ENCODE measurements around the gene GYS1. TPM values are rescaled to one million over a fixed set of nuclear protein-coding genes. Genes with fewer than 3 reads are reported as not detected.
"Not testable (repeated sequence)": the region's sequence is repeated elsewhere in the genome, so short reads cannot be mapped to it uniquely, and the experiment has no call there.

The GYS1 gene
- total RNA-seq, 1 donor from 2014 or later: 69.0 TPM

GRCh38 chr19:49036815-49037214 is 43.7 kb upstream of the GYS1 start, which contains the start of gene CGB1:
Gene CGB1, minus strand, starts transcription at chr19:49036895. Its CDS starts 184 bp downstream, at chr19:49036711.
- not testable (repeated sequence) for H3K27me3 Mint-ChIP-seq (ENCODE audit: unreplicated experiment); H3K4me1 Mint-ChIP-seq (ENCODE audit: low read depth, unreplicated experiment); DNase-seq; H3K27ac Mint-ChIP-seq (ENCODE audit: unreplicated experiment); H3K36me3 Mint-ChIP-seq (ENCODE audit: unreplicated experiment); H3K9me3 Mint-ChIP-seq (ENCODE audit: unreplicated experiment); H3K4me3 Mint-ChIP-seq (ENCODE audit: unreplicated experiment)
- peak; percentile 56 for TF ChIP-seq CTCF (IDR thresholded peaks at IDR 0.05; ENCODE audit: partially characterized antibody, unreplicated experiment)

GRCh38 chr19:49031642-49032301 is 38.7 kb upstream of the GYS1 start, which contains the start of gene CGB2:
Gene CGB2, plus strand, starts transcription at chr19:49031890. Its CDS starts 206 bp downstream, at chr19:49032096.
- not testable (repeated sequence) for H3K4me1 Mint-ChIP-seq (ENCODE audit: low read depth, unreplicated experiment); DNase-seq; H3K27ac Mint-ChIP-seq (ENCODE audit: unreplicated experiment); H3K4me3 Mint-ChIP-seq (ENCODE audit: unreplicated experiment); H3K36me3 Mint-ChIP-seq (ENCODE audit: unreplicated experiment); H3K9me3 Mint-ChIP-seq (ENCODE audit: unreplicated experiment); H3K27me3 Mint-ChIP-seq (ENCODE audit: unreplicated experiment)
- TF ChIP-seq CTCF (IDR thresholded peaks at IDR 0.05; ENCODE audit: partially characterized antibody, unreplicated experiment): peak; percentile 54

GRCh38 chr19:49030323-49030722 is 37.2 kb upstream of the GYS1 start:
- H3K9me3 Mint-ChIP-seq (ENCODE audit: unreplicated experiment); H3K27ac Mint-ChIP-seq (ENCODE audit: unreplicated experiment); H3K27me3 Mint-ChIP-seq (ENCODE audit: unreplicated experiment); DNase-seq; H3K4me3 Mint-ChIP-seq (ENCODE audit: unreplicated experiment); H3K36me3 Mint-ChIP-seq (ENCODE audit: unreplicated experiment); H3K4me1 Mint-ChIP-seq (ENCODE audit: low read depth, unreplicated experiment): not testable (repeated sequence)

GRCh38 chr19:49029749-49030148 is 36.6 kb upstream of the GYS1 start:
- not testable (repeated sequence) for H3K27me3 Mint-ChIP-seq (ENCODE audit: unreplicated experiment); H3K4me1 Mint-ChIP-seq (ENCODE audit: low read depth, unreplicated experiment); H3K9me3 Mint-ChIP-seq (ENCODE audit: unreplicated experiment); H3K27ac Mint-ChIP-seq (ENCODE audit: unreplicated experiment); H3K36me3 Mint-ChIP-seq (ENCODE audit: unreplicated experiment); DNase-seq; H3K4me3 Mint-ChIP-seq (ENCODE audit: unreplicated experiment)

GRCh38 chr19:49028686-49029085 is 35.6 kb upstream of the GYS1 start:
- H3K4me1 Mint-ChIP-seq (ENCODE audit: low read depth, unreplicated experiment); H3K4me3 Mint-ChIP-seq (ENCODE audit: unreplicated experiment); H3K27me3 Mint-ChIP-seq (ENCODE audit: unreplicated experiment); DNase-seq; H3K9me3 Mint-ChIP-seq (ENCODE audit: unreplicated experiment); H3K36me3 Mint-ChIP-seq (ENCODE audit: unreplicated experiment); H3K27ac Mint-ChIP-seq (ENCODE audit: unreplicated experiment): not testable (repeated sequence)

- H3K36me3 Mint-ChIP-seq (ENCODE audit: unreplicated experiment); H3K27me3 Mint-ChIP-seq (ENCODE audit: unreplicated experiment); H3K4me3 Mint-ChIP-seq (ENCODE audit: unreplicated experiment); H3K27ac Mint-ChIP-seq (ENCODE audit: unreplicated experiment); DNase-seq; H3K9me3 Mint-ChIP-seq (ENCODE audit: unreplicated experiment); H3K4me1 Mint-ChIP-seq (ENCODE audit: low read depth, unreplicated experiment): not testable (repeated sequence)
These were observed 32.5 kb upstream of the GYS1 start for GRCh38 chr19:49025599-49025998.

GRCh38 chr19:49025088-49025487 is 32.0 kb upstream of the GYS1 start:
- not testable (repeated sequence) for H3K4me1 Mint-ChIP-seq (ENCODE audit: low read depth, unreplicated experiment); H3K4me3 Mint-ChIP-seq (ENCODE audit: unreplicated experiment); H3K36me3 Mint-ChIP-seq (ENCODE audit: unreplicated experiment); H3K9me3 Mint-ChIP-seq (ENCODE audit: unreplicated experiment); DNase-seq; H3K27me3 Mint-ChIP-seq (ENCODE audit: unreplicated experiment); H3K27ac Mint-ChIP-seq (ENCODE audit: unreplicated experiment)

- not testable (repeated sequence) for H3K27ac Mint-ChIP-seq (ENCODE audit: unreplicated experiment); DNase-seq; H3K4me1 Mint-ChIP-seq (ENCODE audit: low read depth, unreplicated experiment); H3K27me3 Mint-ChIP-seq (ENCODE audit: unreplicated experiment); H3K9me3 Mint-ChIP-seq (ENCODE audit: unreplicated experiment); H3K4me3 Mint-ChIP-seq (ENCODE audit: unreplicated experiment); H3K36me3 Mint-ChIP-seq (ENCODE audit: unreplicated experiment)
These were observed 31.1 kb upstream of the GYS1 start, which contains the start of gene CGB3 for GRCh38 chr19:49024233-49024632. Gene CGB3, minus strand, starts transcription at chr19:49024333. Its CDS starts 362 bp downstream, at chr19:49023971.

Measured in glutamatergic neuron (in vitro differentiated cells).